M059J (cell line): ENCODE measurements around the gene CLEC2L. TPM values are rescaled to one million over a fixed set of nuclear protein-coding genes. Genes with fewer than 3 reads are reported as not detected.
"Not testable (repeated sequence)": the region's sequence is repeated elsewhere in the genome, so short reads cannot be mapped to it uniquely, and the experiment has no call there.

ENCODE experiments used
- DNase-seq: peaks from one replicate; pipeline ENCODE4 v3.0.0-alpha.2; 2012; ENCODE audit warnings: low read depth
- total RNA-seq: library from RNA; depleted of rRNA; stranded (reverse); fragments of >200 nt; shearing (Covaris generic); gene quantifications from 2 replicates; pipeline ENCODE4 v1.2.3, GENCODE V29; 2014

CLEC2L gene
- total RNA-seq, 1 experiment from 2014 or later, result not detected

- DNase-seq, result no peak
These were observed 707 bp downstream of the CLEC2L start for GRCh38 chr7:139523968-139524815.

- no peak for DNase-seq
These were observed 1.8 kb downstream of the CLEC2L start for GRCh38 chr7:139525239-139525638.

DNA sequence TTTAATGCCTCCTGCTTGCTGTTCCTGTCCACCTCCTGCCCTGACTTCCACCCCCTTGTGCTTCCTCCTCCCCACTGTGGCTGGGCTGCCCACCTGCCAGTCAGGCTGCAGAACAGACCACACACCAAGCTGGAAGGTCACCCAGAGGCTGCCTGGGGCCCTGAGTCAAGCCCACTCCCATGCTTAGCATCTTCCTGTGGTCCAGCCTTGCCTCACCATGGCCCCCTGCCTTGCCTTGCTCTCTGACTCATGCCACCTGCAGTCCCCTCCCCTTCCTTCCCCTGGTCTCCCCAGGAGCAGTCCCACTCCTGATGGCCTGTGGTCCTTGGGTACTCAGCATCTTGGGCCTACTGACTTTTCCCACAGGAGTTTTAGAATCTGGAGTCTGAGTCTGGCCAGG is 2.3 kb downstream of the CLEC2L start:
- DNase-seq, result no peak

GRCh38 chr7:139526578-139527544 is 3.4 kb downstream of the CLEC2L start:
- peak; percentile 88 for DNase-seq

DNA sequence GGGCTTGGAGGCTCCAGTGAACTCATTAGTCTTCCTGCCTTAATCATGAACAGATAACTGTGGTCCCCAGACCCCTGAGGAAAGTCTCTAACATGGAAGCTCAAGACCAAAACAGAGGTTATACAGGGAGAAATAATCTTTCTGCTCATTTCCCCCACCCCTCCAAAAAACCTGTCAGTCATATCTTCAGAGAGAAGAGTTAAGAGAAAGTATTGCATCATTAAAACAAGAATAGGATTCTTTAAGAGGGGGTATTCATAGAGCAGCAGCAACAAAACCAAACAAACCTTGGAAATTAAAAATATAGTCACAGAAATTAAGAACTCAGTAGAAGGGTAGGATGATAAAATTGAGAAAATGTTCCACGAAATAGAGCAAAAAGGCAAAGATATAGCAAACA is 7.6 kb downstream of the CLEC2L start:
- DNase-seq, result no peak

DNA sequence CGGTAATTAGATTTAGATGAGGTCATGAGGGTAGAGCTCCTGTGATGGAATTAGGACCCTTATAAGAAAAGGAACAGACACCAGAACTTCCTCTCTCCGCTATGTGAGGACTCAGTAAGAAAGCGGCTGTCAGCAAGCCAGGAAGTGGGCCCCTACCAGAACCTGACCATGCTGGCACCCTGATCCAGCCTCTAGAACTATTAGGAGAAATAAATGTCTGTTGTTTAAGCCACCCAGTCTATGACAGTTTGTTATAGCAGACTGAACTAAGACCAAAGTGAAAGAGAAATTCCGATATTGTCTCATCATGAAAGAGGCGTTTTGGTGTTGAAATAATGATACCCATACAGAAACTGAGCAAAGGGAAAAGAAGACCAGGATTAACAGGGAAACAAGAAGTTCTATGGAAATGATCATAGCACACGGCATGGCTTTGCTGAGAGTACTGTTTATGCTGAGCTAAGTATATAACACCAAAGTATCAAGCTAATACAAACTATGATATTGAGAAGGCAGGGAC is 9.2 kb downstream of the CLEC2L start:
- DNase-seq, result no peak

- DNase-seq, result no peak
These were observed 10.6 kb downstream of the CLEC2L start for GRCh38 chr7:139534096-139534495.

DNA sequence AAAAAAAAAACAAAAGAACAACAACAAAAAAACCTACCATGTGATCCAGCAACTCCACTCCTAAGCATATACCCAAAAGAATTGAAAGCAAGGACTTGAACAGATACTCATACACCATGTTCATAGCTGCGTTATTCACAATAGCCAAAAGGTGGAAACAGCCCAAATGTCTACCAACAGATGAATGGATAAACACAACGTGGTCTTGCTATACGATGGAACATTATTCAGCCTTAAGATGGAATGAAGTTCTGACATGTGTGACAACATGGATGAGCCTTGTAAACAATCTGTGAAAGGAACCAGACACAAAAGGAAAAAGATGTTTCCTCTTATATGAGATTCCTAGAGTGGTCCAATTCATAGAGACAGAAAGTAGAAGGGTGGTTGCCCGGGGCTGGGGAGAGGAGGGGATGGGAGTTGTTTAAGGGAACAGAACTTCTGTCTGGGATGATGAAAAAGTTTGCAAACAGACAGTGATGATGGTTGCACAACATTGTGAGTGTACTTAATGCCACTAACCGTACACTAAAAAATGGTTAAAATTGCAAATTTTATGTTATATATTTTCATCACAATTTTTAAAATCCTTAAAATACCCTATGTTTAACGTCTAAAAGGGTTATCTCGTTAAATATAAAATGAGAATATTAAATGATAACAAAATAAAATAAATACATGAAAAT is 11.6 kb downstream of the CLEC2L start:
- no peak for DNase-seq

GRCh38 chr7:139536152-139536551 is 12.7 kb downstream of the CLEC2L start:
- no peak for DNase-seq

GRCh38 chr7:139538881-139539635 is 15.6 kb downstream of the CLEC2L start:
- no peak for DNase-seq

- DNase-seq, result no peak
These were observed 16.7 kb downstream of the CLEC2L start for GRCh38 chr7:139540203-139540602.

DNA sequence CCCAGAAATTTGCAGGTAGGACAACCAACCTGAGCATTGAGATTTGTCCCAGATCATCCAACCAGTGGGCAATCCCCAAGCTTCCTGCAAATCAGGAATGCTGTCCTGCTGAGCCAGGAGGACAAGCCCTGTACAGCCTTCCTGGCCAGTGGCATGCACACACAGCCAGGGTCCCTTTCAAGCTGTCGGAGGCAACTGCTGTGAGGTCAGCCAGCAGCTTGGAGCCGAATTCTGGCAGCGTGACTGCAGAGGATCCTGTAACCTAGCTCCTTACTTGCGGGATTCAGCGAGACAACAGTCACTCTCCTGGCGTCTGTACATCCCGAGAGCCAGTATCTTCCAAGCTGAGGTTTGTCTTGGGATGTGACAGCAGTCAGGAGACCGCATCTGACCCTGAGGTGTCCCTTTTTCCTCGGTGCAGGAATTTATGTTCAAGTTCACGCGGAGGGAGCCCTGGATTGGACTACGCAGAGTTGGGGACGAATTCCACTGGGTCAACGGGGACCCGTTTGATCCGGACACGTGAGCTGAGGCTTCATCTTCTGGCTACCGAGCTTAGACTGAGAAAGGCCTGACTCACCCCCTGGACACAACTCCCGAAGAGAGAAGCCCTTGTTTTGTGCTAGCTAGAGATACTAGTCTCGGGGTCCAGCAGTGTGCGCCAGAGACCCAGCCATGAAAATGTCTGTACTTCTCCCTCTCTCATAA is 18.3 kb downstream of the CLEC2L start:
- DNase-seq, result no peak

DNA sequence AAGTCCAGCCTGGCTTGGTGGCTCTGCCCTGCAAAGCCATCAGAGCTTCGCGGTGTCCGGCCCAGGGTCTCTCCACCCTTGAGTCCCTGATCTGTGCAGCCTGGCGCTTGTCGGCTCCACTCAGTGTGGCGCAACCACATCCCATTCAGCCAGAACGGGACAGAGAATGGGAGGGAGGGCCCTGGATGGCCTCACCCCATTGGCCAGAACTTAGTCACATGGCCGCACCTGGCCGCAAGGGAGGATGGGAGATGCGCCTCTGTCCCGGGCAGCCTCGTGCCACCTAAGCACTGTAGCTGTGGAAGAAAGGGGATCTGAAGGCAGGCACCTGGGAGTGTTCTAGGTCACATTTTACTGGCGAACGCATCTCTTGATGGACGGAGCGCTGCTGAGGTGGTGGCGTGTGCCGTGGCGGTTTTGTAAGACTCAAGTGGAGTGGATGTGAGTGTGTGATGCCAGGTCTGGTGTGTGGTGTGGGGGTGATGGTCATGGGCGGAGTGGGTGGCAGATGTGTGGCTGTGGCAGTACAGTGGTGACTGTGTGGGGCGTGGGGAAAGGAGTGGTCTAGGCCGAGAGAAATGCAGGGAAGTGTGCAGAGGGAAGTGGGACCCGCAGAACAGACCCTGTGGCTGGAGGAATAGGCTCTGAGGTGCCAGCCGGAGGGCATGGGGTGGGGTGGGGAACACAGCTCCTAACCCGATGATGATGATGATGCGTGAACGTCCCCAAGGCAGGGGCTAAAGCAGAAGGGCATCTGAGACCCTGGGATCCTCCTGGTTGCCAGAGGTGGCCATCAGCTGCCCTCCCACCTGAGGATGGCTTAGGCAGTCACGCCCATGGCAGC is 19.0 kb downstream of the CLEC2L start:
- DNase-seq, result no peak

DNA sequence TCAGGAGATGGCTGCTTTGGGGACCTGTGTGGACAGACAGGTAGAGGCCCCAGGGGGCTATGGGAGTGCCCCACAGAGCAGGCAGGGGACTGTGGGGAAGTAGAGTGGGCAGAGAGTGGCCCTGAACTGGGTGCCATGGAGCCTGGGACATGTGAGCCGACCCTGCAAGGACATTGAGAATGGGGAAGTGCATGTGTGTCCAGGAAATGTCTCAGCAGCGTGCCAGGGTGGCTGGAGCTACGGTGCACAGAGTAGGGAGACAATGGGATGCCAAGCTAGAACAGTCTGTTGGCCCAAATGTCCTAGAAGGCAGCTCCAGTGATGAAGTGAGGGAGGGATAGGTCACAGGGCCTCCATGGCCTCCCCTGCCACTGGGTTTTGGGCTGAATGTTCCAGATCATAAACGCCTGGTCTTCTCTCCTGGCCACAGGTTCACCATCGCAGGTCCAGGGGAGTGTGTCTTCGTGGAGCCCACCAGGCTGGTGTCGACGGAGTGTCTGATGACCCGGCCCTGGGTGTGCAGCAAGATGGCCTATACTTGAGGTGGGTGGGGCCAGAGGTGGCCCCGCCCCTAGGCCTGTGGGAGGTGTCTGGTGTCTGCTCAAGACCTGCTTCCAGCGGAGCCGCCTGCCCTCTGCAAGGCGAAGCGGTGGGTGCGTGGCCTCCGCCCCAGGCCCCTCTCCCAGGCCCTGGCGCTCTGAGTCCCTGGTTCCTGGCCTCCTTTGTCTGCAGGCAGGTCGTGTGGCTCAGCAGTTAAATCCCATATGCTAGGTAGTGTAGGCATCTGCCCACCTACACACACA is 20.5 kb downstream of the CLEC2L start:
- DNase-seq, result no peak

DNA sequence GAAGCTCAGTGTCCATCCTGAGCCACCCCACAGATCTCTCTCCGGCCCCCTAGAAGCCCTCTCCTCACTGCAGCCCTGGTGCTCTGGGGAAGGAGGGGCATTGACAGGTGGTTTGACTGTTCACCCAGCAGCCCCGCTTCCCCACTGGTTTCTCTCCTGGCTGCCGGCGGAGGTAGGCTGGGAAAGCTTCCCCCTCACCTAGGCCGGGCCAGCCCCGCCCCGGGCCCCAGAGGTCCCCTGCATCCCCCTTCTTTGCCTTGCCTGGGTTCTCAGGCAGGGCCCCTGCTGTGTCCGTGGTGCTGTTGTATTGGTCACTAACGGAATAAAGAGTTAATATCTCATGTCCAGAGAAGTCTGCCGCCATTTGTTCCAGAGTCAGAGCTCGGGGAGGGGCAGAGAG is 21.2 kb downstream of the CLEC2L start:
- DNase-seq, result no peak

- DNase-seq, result no peak
These were observed 25.0 kb downstream of the CLEC2L start for GRCh38 chr7:139548302-139549028.

- not testable (repeated sequence) for DNase-seq
These were observed 30.7 kb downstream of the CLEC2L start for GRCh38 chr7:139553991-139554700.
